OCI-LY7 (cell line): ENCODE results near the gene REST. TPM values are rescaled to one million over a fixed set of nuclear protein-coding genes. Genes with fewer than 3 reads are reported as not detected.
"Not testable (repeated sequence)": the region's sequence is repeated elsewhere in the genome, so short reads cannot be mapped to it uniquely, and the experiment has no call there.

Experiments used
- BruUV-seq: library from RNA; stranded (reverse); fragments of 400-500 nt; replicated peaks from 2 replicates; lab custom pipeline; 2021; lab: Mats Ljungman, UMichigan
- CTCF ChIA-PET: fragments of 300-600 bp; sonication (Branson Sonifier 250); formaldehyde crosslinking; loops from one replicate; lab custom pipeline; 2022; ENCODE audit warnings: antibody characterized with exemption; ENCODE audit not compliant: unreplicated experiment; lab: Charles Lee
- POLR2A ChIA-PET: fragments of 300-600 bp; sonication (Branson Sonifier 250); formaldehyde crosslinking; loops from one replicate; lab custom pipeline; 2022; ENCODE audit warnings: antibody characterized with exemption; lab: Charles Lee
- DNase-seq: peaks from one replicate; pipeline ENCODE4 v3.0.0-alpha.2; 2015; ENCODE audit warnings: low spot score
- H2AFZ ChIP-seq: fragments of 200-600 bp; sonication (generic), shearing (Covaris generic); 2 replicates; pipeline ENCODE4 v1.6.1; 2014; ENCODE audit warnings: mild to moderate bottlenecking, antibody characterized with exemption, low read length, moderate library complexity
- H3K27ac ChIP-seq: fragments of 200-600 bp; sonication (generic); 2 replicates; pipeline ENCODE4 v1.5.1; 2014; ENCODE audit warnings: mixed run types, low read depth, mild to moderate bottlenecking, moderate library complexity, low read length, inconsistent platforms; ENCODE audit not compliant: poor library complexity, severe bottlenecking
- H3K36me3 ChIP-seq: fragments of 200-600 bp; sonication (generic); 2 replicates; pipeline ENCODE4 v1.6.1; 2014; ENCODE audit warnings: mild to moderate bottlenecking, antibody characterized with exemption, low read length, moderate library complexity, mixed read lengths; ENCODE audit not compliant: insufficient read depth
- H3K4me1 ChIP-seq: fragments of 200-600 bp; sonication (generic); 2 replicates; pipeline ENCODE4 v1.5.1; 2014; ENCODE audit warnings: mild to moderate bottlenecking, low read length; ENCODE audit not compliant: insufficient read depth, poor library complexity, severe bottlenecking
- H3K4me2 ChIP-seq: fragments of 200-600 bp; sonication (generic); 2 replicates; pipeline ENCODE4 v1.6.1; 2014; ENCODE audit warnings: mild to moderate bottlenecking, low read length
- H3K4me3 ChIP-seq: fragments of 200-600 bp; sonication (generic); 2 replicates; pipeline ENCODE4 v1.5.1; 2014; ENCODE audit warnings: mild to moderate bottlenecking, low read depth, low read length; ENCODE audit not compliant: poor library complexity, severe bottlenecking
- H3K79me2 ChIP-seq: fragments of 200-600 bp; sonication (generic); 2 replicates; pipeline ENCODE4 v1.6.1; 2016; ENCODE audit warnings: low read depth, mild to moderate bottlenecking, low read length, moderate library complexity, mixed read lengths; ENCODE audit not compliant: insufficient read depth
- H3K9me2 ChIP-seq: fragments of 200-600 bp; sonication (generic); 2 replicates; pipeline ENCODE4 v1.6.1; 2016; ENCODE audit warnings: mild to moderate bottlenecking, low read length, mixed read lengths; ENCODE audit not compliant: insufficient read depth
- H3K9me3 ChIP-seq: fragments of 200-600 bp; sonication (generic); 2 replicates; pipeline ENCODE4 v1.6.1; 2014; ENCODE audit warnings: mild to moderate bottlenecking, mixed run types, low read length, mixed read lengths
- H4K20me1 ChIP-seq: fragments of 200-600 bp; sonication (generic); 2 replicates; pipeline ENCODE4 v1.6.1; 2014; ENCODE audit warnings: mild to moderate bottlenecking, antibody characterized with exemption, low read length, moderate library complexity, mixed read lengths; ENCODE audit not compliant: insufficient read depth
- EZH2phosphoT487 ChIP-seq: fragments of 200-600 bp; sonication (generic); IDR thresholded peaks from 2 replicates; pipeline ENCODE4 v1.6.1; 2018; ENCODE audit warnings: low read depth, borderline replicate concordance, mild to moderate bottlenecking, mixed run types, antibody characterized with exemption, low read length, moderate library complexity, mixed read lengths
- intact Hi-C: fragments of 100-400 bp; cut with micrococcal nuclease; formaldehyde crosslinking; loops from one replicate; pipeline ENCODE4 v1.10.0; 2022; ENCODE audit not compliant: unreplicated experiment
- total RNA-seq, 2 experiments: library from RNA; depleted of rRNA in 1 of 2; stranded (reverse); fragments of >200 nt in 1 of 2; shearing (Covaris generic) in 1 of 2; gene quantifications; 2 replicates each; pipeline ENCODE4 v1.2.3, GENCODE V29; 2014 to 2022
- TF ChIP-seq, protein P1 (sequence below): fragments of 200-600 bp; sonication (generic); conservative IDR thresholded peaks from 2 replicates; pipeline ENCODE4 v1.5.1; 2014; ENCODE audit warnings: mild to moderate bottlenecking, antibody characterized with exemption, low read length, moderate library complexity, mixed read lengths

REST gene
- total RNA-seq, 2 experiments from 2014 or later = 27.3 to 39.2 TPM

DNA sequence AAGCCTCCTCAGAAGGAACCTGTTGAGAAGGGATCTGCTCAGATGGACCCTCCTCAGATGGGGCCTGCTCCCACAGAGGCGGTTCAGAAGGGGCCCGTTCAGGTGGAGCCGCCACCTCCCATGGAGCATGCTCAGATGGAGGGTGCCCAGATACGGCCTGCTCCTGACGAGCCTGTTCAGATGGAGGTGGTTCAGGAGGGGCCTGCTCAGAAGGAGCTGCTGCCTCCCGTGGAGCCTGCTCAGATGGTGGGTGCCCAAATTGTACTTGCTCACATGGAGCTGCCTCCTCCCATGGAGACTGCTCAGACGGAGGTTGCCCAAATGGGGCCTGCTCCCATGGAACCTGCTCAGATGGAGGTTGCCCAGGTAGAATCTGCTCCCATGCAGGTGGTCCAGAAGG is 22.9 kb downstream of the REST start:
- H3K9me3 ChIP-seq = no peaks in the 10 kb centered on the region
- TF ChIP-seq, protein P1, sequence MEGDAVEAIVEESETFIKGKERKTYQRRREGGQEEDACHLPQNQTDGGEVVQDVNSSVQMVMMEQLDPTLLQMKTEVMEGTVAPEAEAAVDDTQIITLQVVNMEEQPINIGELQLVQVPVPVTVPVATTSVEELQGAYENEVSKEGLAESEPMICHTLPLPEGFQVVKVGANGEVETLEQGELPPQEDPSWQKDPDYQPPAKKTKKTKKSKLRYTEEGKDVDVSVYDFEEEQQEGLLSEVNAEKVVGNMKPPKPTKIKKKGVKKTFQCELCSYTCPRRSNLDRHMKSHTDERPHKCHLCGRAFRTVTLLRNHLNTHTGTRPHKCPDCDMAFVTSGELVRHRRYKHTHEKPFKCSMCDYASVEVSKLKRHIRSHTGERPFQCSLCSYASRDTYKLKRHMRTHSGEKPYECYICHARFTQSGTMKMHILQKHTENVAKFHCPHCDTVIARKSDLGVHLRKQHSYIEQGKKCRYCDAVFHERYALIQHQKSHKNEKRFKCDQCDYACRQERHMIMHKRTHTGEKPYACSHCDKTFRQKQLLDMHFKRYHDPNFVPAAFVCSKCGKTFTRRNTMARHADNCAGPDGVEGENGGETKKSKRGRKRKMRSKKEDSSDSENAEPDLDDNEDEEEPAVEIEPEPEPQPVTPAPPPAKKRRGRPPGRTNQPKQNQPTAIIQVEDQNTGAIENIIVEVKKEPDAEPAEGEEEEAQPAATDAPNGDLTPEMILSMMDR = no peak
- TF ChIP-seq EZH2phosphoT487 = no peak
- H3K4me1 ChIP-seq = peaks cover 6% of the 10 kb centered on the region
- peaks cover 31% of the 10 kb centered on the region; the same call in 1 of the 2 replicates for H3K79me2 ChIP-seq
- ChIA-PET CTCF (no interaction called here), POLR2A (no interaction called here)
- no peaks in the 10 kb centered on the region for H3K9me2 ChIP-seq
- H2AFZ ChIP-seq = no peak overlapping the region
- H3K27ac ChIP-seq = no peak overlapping the region
- BruUV-seq = no TSS peak
- peaks cover 13% of the 10 kb centered on the region for H4K20me1 ChIP-seq
- intact Hi-C loops = no loop called here
- no peak overlapping the region for H3K4me2 ChIP-seq
- H3K36me3 ChIP-seq = peaks cover 84% of the 10 kb centered on the region
- DNase-seq = no peak
- H3K4me3 ChIP-seq = no peak overlapping the region

DNA sequence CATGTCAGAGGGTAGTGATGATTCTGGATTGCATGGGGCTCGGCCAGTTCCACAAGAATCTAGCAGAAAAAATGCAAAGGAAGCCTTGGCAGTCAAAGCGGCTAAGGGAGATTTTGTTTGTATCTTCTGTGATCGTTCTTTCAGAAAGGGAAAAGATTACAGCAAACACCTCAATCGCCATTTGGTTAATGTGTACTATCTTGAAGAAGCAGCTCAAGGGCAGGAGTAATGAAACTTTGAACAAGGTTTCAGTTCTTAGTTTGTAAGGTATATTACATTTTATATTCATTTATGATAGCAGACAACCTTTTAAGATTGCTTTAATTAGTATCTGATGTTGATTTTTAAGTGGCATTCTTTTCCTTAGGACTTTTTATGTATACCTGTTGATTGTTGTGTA is 24.2 kb downstream of the REST start:
- TF ChIP-seq, protein P1 = no peak
- TF ChIP-seq EZH2phosphoT487 = no peak
- no peaks in the 10 kb centered on the region for H3K9me3 ChIP-seq
- H2AFZ ChIP-seq = no peak overlapping the region
- no peak overlapping the region for H3K27ac ChIP-seq
- H3K79me2 ChIP-seq = peaks cover 29% of the 10 kb centered on the region; the same call in 1 of the 2 replicates
- BruUV-seq = no TSS peak
- H3K4me1 ChIP-seq = peaks cover 6% of the 10 kb centered on the region
- no peaks in the 10 kb centered on the region for H3K9me2 ChIP-seq
- ChIA-PET POLR2A (interaction anchor here (1.0 to 3.8 kb wide), 2 partner anchors 9 to 10 kb away, joined by 3 to 14 read pairs; no protein-coding TSS in a partner anchor), CTCF (no interaction called here)
- H3K36me3 ChIP-seq = peaks cover 81% of the 10 kb centered on the region
- no peak overlapping the region for H3K4me3 ChIP-seq
- H4K20me1 ChIP-seq = peaks cover 13% of the 10 kb centered on the region
- H3K4me2 ChIP-seq = no peak overlapping the region
- intact Hi-C loops = no loop called here
- DNase-seq = no peak

DNA sequence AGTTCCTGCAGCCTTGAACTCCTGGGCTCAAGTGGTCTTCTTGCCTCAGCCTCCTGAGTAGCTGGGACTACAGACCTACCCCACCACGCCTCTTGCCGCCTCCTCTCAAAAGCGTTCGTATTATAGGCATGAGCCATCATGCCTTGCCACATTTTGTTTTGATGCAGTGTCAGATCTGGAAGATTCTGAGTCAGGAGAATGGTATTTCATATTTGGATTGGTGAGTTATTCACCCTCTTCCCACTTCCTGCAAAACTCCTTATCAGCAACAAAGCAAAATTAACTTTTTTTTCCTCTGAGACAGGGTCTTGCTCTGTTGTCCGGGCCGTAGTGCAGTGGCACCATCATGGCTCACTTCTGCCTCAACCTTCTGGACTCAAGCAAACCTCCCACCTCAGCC is 29.6 kb downstream of the REST start:
- BruUV-seq = no TSS peak
- intact Hi-C loops = no loop called here
- Histone ChIP-seq H3K79me2 (peaks cover 18% of the 10 kb centered on the region; the same call in 1 of the 2 replicates), H3K4me2 (no peak overlapping the region), H2AFZ (no peak overlapping the region), H3K27ac (no peak overlapping the region), H3K4me3 (no peak overlapping the region), H3K4me1 (no peaks in the 10 kb centered on the region), H3K36me3 (peaks cover 49% of the 10 kb centered on the region), H3K9me3 (no peaks in the 10 kb centered on the region), H4K20me1 (peaks cover 10% of the 10 kb centered on the region), H3K9me2 (no peaks in the 10 kb centered on the region)
- ChIA-PET CTCF (no interaction called here), POLR2A (interaction anchor here (0.6 kb wide), 2 partner anchors 9 to 34 kb away, joined by 3 to 5 read pairs; no protein-coding TSS in a partner anchor)
- no peak for DNase-seq
- TF ChIP-seq, protein P1 = no peak
- TF ChIP-seq EZH2phosphoT487 = no peak

DNA sequence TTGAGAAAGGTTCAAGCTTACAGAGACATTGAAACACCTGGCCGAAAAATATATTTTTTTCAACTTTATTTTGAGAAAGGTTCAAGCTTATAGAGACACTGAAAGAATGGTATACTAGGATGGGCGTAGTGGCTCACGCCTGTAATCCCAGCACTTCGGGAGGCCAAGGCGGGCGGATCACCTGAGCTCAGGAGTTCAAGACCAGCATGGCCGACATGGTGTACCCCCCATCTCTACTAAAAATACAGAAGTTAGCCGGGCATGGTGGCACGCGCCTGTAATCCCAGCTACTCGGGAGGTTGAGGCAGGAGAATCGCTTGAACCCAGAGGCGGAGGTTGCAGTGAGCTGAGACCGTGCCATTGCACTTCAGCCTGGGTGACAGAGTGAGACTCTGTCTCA is 32.1 kb downstream of the REST start:
- BruUV-seq, H3K79me2 ChIP-seq, DNase-seq, H2AFZ ChIP-seq, intact Hi-C loops, H3K4me1 ChIP-seq, CTCF ChIA-PET, H4K20me1 ChIP-seq, H3K27ac ChIP-seq, H3K9me3 ChIP-seq, H3K4me3 ChIP-seq, H3K9me2 ChIP-seq, H3K4me2 ChIP-seq, POLR2A ChIA-PET: not testable (repeated sequence)
- peaks cover 30% of the 10 kb centered on the region for H3K36me3 ChIP-seq
